GM18907 (cell line): ENCODE data around the gene KRT3.
"Not testable (repeated sequence)": the region's sequence is repeated elsewhere in the genome, so short reads cannot be mapped to it uniquely, and the experiment has no call there.

Experiments used
- ATAC-seq: cut with Tn5 transposase; IDR thresholded peaks from one replicate; pipeline ENCODE4 v1.9.1; 2021; ENCODE audit warnings: mild to moderate bottlenecking, moderate library complexity; ENCODE audit not compliant: unreplicated experiment

Gene KRT3

DNA sequence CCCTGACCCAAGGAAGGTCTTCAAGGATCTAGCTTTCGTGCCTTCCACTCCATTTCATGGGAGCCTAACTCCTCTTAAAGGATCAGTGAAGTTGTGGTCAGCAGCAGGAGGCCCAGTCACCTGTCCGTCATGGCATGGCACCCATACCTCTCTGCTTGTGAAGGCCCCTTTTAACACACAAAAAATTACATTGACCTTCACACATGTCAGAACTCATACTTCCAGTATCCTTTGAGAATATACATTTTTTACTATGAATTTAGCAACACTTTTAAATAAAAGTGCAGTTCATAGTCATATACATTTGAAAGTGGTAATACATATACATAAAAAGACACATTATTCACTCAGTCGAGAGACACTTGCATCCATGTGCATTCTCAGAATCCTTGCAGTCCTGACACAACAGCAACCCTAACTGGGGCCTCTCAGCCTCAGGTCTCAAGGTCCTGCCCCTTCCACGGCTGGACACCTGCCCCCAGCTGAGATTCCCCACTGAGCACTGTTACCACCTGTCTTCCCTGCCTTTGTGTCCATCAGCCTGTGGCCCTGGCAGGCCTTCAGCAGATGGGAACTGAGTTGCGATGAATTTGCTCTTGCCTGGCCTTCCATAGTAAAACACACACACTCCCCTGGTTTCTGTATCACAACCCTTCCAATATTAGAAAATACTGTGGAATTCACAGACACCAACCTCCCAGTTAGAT, 3.7 kb upstream of the KRT3 start:
- ATAC-seq = no peak

DNA sequence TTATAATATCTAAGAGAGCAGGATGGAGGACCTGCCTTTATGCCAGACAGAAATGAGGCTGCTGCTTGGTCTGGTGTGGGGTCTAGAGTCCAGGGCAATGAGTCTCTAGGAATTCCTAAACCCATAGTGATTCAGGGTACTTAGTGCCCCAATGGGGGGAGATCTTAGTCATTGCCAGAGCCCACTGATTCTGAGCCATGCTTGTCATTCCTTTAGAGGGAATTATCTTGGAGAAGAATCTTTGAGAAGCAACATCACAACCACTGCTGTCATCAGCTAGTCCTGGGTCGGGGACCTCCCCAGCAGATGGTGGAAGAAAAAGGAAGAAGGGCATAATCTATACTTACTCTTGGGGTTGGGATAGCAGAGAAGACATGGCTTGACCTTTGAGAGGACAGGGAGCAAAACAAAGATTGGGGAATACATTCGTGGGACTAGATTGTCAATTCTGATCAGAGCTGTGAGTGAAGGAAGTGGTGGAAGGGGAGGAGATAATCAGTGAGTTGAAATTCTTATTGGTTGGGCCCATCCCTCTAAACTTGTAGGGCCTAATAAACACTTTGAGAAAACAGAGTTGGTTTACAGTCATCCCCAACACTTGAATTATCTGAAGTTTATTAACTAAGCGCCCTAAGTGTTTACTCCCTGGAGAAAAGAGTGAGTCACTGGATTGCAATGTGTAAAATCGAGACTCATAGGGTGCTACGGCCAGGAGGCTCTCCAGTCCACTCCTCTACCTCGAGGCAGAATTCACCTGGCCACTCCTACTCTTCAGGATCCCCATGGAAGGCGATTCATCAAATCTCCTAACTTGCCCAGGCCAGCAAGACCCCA, 3.0 kb upstream of the KRT3 start:
- ATAC-seq = no peak

DNA sequence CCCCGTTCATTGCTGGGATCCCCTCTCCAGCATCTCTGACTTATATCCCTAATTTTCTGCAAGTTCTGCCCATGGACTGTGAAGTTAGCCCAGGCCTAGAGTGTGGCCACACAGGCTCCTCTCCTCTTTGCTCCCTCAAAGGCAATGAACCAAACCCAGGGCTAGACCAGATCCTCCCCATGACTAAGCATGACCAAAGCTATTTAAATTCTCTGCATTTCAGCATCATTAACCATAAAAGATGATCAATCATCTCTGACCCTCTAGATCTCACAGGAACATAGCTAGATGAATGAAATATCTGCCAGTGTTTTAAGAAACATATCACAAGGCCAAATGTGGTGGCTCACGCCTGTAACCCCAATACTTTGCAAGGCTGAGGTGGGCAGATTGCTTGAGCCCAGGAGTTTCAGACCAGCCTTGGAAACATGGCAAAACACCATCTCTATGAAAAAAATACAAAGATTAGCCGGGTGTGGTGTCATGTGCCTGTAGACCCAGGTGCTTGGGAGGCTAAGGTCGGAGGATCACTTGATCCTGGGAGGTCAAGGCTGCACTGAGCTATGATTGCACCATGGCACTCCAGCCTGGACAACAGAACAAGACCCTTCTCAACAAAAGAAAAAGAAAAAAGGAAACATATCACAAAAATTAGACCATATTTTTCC, 2.2 kb upstream of the KRT3 start:
- ATAC-seq = no peak

DNA sequence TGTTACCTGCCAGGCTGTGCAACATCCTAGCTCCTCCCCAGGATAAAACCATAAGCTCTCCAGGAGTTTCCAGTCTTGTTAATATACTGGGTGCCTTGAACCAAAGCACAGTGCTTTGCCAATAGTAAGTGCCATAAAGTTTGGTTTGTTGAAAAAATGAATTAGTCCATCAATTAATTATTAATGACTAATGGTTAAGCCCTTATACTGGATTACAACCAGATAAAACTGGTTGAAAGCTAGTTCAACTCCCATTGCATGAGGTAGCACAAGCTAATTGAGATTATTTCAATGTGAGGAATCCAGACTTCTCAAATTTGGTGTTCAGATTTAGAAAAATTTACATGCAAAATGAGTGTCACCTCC, 1.6 kb upstream of the KRT3 start:
- ATAC-seq = no peak

DNA sequence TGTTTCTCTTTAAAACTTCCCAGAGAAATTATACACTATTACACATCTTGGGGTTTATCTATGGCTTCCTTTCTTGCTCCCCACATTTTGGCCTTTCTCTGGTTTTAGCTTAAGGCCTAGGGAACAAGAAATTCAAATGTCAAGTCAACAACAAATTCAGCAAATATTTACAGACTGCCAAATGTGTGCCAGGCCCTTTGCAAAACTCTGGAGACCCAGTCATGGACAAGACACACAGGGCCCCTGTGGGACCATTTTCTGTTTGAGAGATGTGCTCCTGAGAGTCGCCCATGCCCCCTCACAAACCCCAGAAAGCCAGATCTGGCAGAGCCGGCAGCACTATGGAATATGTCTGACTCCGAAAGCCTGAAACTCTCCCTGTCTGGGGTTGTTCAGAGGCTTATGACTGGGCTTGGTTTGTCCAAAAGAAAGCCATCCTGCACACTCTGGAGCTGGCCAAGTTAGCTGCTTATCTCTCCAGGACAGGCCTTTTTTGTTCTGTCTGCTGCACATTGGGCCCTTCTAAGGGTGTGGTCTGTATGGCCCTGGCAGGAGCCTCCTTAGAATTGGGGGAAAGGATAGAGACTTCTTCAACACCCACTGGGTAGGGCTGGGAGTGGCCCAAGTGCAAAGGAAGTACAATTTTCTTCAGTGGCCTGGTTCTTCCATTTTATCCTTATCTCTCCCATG, 1.1 kb upstream of the KRT3 start:
- ATAC-seq = no peak

DNA sequence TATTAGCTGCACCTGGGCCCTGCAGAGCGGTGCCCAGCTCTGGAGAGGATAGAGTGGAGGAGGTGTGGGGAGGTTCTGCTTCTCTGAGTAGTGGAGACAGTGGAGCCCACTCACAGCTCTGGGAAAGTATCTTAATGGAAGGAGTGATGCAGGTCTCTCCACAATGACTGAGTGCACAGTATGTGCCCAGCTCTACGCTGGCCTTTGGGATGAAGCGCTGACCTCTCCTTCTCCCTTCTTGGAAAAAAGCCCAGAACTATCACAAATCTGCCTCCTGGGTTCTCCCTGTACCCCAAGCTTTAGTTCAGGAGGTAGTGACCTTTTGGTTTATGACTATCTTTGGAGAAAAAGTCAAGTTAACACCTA, 495 bp upstream of the KRT3 start:
- ATAC-seq = no peak

DNA sequence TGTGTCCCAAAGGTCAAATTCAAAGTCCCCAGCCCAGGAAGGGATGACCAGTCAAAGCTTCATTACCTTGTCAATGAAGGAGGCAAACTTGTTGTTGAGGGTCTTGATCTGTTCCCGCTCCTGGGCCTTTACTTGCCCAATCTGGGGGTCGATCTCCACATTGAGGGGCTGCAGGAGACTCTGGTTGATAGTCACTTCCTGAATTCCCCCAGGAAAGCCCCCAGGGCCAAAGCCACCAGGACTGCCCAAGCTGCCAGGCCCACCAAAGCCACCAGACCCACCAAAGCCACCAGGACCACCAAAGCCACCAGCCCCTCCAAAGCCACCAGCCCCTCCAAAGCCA, 614 bp downstream of the KRT3 start:
- ATAC-seq = not testable (repeated sequence)

DNA sequence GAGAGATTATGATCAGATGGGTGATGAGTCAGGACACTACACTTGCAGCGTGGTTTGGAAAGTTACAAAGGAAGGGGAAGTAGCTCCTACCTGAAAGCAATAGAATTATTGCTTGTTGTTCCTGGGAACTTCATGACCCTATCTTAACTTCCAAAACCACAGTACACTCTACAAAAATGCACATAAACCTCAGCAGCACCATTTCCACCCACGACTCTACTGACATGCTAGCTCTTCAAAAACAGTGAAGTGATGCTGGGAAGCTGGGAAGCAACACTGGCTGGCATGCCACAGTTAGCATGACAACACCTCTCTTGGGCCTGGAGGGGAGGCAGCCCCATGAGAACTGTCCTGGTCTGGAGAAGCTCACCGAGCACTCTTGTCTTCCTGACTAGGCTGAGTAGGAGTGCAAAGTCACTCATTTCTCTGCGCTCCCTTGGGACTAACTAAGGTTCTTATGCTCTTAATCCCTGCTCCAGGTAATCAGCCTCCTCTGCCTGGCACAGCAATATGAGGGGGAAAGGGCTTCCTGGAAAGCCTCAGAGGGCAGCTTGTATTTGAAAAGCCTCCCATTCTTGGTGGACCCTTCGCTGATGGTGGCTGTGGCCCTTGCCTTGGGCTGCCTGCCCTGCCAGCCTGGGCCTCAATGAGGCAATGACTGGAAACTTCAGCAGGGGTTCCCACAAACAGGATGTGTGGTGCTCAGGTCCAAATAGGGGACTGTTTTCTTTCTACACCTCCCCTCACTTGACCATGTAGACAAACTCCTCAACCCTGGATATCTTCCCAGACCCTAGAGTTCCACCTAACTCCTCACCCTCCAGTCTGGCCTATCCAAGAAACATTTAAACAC, 1.2 kb downstream of the KRT3 start:
- ATAC-seq = no peak

DNA sequence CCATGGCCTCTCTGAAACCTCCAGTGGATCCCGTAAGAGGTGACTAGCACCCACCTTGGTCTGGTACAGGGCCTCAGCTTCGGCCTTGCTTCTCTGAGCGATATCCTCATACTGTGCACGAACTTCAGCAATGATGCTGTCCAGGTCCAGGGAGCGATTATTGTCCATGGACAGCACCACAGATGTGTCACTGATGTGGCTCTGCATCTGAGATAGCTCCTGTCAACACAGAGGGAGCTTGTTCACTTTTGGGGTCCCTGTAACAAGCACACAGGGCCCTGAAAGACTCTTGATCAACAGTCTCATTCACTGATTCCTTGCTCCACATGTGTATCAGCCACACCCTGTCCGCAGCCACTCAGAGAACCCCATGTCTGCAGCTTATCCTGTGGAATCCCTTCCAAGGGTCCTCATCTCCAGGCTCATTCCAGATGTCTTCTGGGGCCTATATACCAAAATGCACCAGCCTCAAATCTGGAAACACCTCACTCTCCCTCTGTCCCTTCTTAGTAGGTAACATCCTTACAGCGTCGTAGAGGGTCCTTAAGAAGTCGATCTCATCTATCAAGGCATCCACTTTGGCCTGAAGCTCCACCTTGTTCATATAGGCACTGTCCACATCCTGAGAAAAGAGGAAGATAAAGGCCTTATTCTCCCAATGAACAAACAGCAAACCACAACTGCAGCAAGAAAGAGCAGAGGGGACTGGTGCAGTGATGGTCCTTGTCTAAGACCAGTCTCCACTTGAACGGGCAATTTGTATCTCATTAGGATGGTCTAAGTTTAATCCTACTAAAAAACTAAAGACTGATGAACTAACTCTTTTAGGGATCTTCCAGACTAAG, 3.5 kb downstream of the KRT3 start:
- no peak for ATAC-seq

DNA sequence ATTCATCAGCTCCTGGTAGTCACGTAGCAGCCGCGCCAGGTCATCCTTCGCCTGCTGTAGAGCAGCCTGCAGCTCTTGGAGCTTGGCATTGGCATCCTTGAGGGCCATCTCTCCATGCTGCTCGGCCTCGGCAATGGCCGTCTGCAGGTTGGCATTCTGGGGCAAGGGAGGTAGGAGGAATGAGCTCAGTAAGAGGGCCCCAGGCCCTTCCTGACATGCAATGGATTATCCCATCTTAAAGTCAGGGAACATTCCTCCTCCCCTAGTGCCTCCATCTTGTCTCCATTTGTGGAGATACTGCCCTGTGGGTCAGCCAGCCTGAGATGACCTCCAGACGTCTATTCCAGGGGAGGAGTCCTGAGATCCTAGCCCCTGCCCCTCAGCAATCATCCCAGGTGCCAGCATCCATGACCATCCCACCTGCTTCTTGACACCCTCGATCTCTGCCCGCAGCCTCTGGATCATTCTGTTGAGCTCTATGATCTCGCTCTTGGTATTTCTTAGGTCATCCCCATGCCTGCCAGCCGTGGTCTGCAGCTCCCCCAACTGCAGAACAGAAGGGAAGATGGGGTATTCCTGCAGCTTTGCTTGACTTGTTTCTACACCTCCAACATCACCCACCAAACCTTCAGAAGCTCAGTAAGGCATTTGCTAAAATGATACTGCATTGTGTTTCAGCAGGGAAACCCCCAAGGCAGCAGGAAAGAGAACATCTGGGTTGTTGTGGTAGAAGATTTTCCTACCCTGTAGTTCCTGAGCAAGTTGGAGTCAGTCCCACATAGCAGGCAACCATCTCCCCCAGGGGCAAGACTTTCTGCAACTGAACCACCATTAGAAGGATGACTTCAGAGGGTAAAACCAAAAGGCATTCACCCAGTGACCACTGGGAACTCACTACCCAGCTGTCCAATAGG, 4.4 kb downstream of the KRT3 start:
- ATAC-seq = no peak

DNA sequence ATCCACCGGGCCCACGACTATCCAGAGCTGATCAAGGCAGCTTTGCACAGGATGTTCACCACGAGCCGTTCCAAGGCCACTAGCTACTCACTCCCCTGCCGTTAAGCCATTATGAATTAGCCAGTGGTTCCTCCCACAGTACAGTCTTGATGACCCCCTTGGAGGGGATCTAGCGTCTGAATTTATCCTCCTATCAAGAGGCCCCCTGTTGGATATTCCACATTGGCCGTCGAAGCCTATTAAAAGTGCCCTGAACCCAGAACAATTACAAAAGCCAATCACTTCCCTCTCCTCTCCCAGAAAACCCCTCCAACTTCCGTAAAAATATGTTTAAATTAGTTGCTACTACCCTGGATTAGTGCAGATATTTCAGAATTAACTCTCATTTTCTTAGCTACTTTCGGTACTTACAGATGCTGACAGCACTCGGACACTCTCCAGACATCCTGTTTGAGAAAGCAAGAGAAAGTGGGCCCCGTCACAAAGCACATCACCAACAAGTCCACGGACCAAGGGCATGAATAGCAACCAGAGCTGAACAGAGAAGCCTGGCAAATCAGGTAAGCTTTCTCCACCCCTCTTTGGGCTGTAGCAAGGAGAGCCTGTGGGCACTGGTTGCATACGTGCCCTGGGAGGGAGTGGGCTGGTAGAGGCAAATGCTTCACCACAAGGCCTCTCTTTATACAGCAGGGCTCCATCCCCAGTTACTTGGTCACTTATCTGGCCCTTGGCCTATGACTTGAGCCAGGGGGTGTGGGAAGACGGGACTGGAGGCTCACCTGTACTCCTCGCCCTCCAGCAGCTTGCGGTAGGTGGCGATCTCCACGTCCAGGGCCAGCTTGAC, 5.3 kb downstream of the KRT3 start:
- ATAC-seq = no peak

DNA sequence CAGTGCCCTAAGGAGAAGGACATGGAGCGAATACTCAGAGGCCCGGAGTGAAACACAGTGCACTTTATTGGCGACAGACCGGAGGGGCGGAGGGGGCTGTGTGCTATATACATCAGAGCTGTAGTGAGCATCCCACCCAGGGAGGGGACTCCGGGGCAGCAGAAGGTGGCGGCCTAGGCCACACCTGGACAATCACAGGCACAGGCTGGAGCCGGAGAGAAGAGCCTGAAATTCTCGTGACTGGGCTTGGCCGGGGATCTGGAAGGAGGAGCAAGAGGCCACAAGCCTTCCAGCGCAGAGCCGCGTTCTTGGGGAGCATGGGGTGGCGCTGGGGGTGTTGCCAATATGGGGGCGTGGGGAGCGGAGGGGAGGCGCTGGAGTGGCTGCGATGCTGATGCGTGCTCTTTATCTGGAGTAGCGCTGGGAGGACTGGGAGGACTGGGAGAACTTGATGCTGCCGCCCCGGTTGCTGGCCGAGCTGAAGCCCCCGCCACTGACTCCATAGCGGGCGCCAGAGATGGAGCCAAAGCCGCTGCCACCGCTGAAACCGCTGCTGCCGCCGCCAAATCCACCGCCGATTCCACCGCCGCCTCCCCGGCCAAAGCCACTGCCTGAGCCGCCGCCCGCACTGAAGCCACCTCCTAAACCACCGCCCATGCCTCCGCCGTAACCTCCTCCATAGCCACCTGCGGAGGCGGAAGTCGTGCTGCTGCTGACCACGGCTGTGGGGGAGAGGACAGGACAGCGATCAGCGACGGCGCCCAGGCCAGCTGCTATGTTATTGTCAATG, 6.1 kb downstream of the KRT3 start:
- no peak for ATAC-seq

DNA sequence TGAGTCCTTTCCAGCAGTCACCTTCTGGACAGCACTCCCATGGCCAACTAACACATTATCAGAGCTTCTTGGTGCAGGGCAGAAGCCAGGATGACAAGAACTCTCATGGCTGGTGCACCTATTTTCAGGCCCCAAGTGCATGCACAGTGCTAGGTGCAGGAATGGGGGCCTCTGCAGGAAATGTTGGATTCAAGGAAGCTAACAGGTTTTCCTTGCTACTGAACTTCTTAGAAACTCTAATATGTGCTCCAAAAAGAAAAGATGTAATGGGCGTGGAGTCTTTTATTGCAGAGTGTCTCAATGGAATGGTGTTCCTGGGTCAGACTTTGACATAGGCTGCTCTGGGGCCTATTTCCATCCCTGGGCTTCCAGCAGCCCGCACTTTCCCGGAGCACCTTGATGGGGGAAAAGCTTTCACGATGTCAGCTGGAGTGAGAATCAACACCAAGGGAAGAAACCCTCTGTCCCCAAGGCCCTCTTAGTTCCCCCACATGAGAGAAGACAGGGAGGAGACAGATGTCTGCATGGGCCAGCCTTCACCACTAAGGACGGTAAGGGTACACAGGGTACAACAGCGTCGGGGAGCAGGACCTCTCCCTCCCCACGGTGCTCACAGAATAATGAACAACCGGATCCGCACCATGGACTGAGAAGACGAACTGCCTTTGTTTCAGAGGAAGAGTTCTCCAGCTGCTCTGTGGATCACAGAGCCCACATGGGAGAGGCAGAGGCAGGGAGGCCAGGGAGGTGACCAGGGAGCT, 6.9 kb downstream of the KRT3 start:
- ATAC-seq = no peak

DNA sequence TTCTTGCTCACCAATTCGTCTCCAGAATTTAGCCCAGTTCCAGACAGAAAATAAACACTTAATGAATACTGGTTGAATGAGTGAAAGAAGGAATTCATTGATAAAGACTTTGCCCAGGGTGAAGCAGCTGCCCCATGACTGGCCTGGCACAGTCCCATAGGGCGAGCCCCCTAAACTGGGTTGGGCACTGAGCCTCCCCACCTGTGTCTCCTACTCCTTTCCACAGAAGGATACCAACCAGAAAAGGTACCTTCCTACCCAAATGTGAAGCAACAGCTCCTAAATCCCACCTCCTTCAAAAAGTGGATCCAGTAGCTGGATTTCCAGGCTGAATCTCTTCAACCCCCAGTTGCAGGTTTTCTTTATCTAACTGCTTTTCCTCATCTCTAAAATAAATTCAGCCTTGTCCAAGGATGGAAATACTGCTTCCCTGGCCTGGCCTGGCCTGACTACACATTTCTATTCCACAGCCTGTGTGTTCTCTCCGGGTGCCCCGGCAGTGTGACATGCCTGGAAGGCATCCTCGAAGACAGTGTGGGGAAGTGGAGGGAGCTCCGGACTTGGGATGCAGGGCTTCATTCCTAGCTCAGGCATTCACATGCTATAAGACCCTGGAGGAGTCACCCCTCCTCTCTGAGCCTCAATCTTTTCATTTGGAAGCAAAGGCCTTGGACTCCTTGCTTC, 7.6 kb downstream of the KRT3 start:
- no peak for ATAC-seq

DNA sequence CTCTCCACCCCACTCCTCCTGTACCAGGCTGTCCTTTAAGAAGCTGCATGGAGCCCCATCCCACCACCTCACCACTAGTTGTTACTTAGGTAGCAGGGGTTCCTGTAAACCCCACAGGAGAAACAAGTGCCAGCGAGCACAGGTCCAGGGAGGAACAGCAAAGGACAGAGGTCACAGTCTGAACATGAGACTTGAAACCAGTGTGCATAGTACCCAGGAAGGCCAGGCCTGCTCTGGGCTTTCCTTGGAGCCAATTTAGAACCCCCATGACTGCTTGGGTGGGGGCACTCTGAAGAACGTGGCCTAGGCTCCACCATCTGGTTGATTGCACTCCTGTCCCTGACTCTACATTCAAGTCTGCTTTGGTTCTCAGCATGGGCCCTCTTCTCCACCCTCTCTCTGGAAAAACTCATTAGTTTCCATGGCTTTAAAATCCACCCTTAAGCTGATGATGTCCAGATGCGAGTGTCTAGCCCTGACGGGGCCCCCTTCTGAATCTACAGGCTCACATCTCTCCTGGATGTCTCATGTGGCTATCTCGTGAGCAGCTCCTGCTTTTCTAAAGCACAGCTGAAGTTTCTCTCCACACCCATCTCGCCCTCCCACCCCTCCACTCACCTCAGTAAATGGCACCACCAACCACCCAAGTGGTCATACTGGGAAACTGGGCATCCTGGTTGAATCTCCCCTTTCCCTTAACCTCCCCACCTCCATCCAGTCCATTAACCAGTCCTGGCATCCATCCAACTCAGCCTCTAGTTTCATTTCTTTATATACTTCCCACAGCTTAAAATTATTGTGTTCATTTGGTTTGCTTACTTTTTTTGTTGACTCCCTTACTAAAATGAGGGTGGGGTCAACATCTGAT, 8.4 kb downstream of the KRT3 start:
- ATAC-seq = no peak
